ENCODE measurements around the gene OR8B3.

DNA sequence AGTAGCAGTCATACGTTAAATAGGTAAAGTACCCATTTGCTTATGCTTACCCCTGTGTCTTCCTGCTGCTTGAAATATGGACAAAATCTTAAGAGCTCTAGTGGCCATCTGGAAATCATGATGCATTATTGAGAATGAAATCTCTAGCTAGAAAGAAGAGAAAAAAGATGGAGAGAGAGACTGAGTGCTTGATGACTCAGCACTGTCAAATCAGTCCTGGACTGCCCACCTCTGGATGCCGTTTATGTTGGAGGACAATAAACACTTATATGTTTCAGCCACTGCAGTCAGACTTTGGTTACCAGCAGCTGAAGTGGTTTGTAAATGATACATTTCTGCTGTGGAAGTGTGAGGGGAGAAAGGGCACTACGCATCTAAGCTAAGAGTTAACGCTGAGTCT is 22.2 kb upstream of the OR8B3 start:
- TF ChIP-seq, protein P1, sequence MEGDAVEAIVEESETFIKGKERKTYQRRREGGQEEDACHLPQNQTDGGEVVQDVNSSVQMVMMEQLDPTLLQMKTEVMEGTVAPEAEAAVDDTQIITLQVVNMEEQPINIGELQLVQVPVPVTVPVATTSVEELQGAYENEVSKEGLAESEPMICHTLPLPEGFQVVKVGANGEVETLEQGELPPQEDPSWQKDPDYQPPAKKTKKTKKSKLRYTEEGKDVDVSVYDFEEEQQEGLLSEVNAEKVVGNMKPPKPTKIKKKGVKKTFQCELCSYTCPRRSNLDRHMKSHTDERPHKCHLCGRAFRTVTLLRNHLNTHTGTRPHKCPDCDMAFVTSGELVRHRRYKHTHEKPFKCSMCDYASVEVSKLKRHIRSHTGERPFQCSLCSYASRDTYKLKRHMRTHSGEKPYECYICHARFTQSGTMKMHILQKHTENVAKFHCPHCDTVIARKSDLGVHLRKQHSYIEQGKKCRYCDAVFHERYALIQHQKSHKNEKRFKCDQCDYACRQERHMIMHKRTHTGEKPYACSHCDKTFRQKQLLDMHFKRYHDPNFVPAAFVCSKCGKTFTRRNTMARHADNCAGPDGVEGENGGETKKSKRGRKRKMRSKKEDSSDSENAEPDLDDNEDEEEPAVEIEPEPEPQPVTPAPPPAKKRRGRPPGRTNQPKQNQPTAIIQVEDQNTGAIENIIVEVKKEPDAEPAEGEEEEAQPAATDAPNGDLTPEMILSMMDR (conservative IDR thresholded peaks at IDR 0.05), result no peak
- TF ChIP-seq EZH2 (IDR thresholded peaks at IDR 0.05; ENCODE audit: low read depth), result no peak
